SK-N-SH treated with all-trans-retinoic acid at 6 μM for 48 hours (cell line): ENCODE measurements around the gene KIAA0753.

ENCODE experiments used
- ATAC-seq: fragments of 200-7000 bp; cut with Tn5 transposase; 3 replicates; pipeline ENCODE4 v1.9.1; 2020; ENCODE audit warnings: mild to moderate bottlenecking, moderate library complexity
- ARNTL ChIP-seq: fragments of 450-650 bp; formaldehyde crosslinking; IDR thresholded peaks from 2 replicates; pipeline ENCODE4 v1.5.0; 2020; ENCODE audit warnings: low read depth, mild to moderate bottlenecking, moderate library complexity, borderline replicate concordance
- CSDC2 ChIP-seq: fragments of 250-450 bp; sonication (Bioruptor Pico); IDR thresholded peaks from 2 replicates; pipeline ENCODE4 v1.5.0; 2020; ENCODE audit warnings: mild to moderate bottlenecking, moderate library complexity
- ESRRG ChIP-seq: fragments of 250-450 bp; sonication (Bioruptor Pico); IDR thresholded peaks from 2 replicates; pipeline ENCODE4 v1.6.1; 2021; ENCODE audit warnings: mild to moderate bottlenecking
- GLIS3 ChIP-seq: fragments of 250-450 bp; sonication (Bioruptor Pico); IDR thresholded peaks from 2 replicates; pipeline ENCODE4 v1.5.0; 2020; ENCODE audit warnings: mild to moderate bottlenecking, moderate library complexity
- ISL1 ChIP-seq: fragments of 250-450 bp; sonication (Bioruptor Pico); IDR thresholded peaks from 2 replicates; pipeline ENCODE4 v2.1.2; 2022; ENCODE audit warnings: mild to moderate bottlenecking, moderate library complexity
- OSR1 ChIP-seq: fragments of 250-450 bp; sonication (Bioruptor Pico); IDR thresholded peaks from 2 replicates; pipeline ENCODE4 v1.8.0; 2022; ENCODE audit warnings: moderate library complexity, mild to moderate bottlenecking, inconsistent platforms
- PATZ1 ChIP-seq: fragments of 250-450 bp; sonication (Bioruptor Pico); IDR thresholded peaks from 2 replicates; pipeline ENCODE4 v1.8.0; 2020; ENCODE audit warnings: mild to moderate bottlenecking, moderate library complexity, borderline replicate concordance
- POU6F1 ChIP-seq: fragments of 250-450 bp; sonication (Bioruptor Pico); IDR thresholded peaks from 2 replicates; pipeline ENCODE4 v1.8.0; 2021; ENCODE audit warnings: low read depth, mild to moderate bottlenecking, moderate library complexity, borderline replicate concordance
- PPARA ChIP-seq: fragments of 250-450 bp; sonication (Bioruptor Pico); IDR thresholded peaks from 2 replicates; pipeline ENCODE4 v1.5.0; 2020; ENCODE audit warnings: mild to moderate bottlenecking, borderline replicate concordance
- RARB ChIP-seq: fragments of 250-450 bp; sonication (Bioruptor Pico); IDR thresholded peaks from 2 replicates; pipeline ENCODE4 v1.8.0; 2021; ENCODE audit warnings: mild to moderate bottlenecking, moderate library complexity
- SNAI2 ChIP-seq: fragments of 250-450 bp; sonication (Bioruptor Pico); IDR thresholded peaks from 2 replicates; pipeline ENCODE4 v1.5.0; 2020; ENCODE audit warnings: mild to moderate bottlenecking, moderate library complexity
- TCF4 ChIP-seq: fragments of 250-450 bp; sonication (Bioruptor Pico); IDR thresholded peaks from 2 replicates; pipeline ENCODE4 v1.8.0; 2021; ENCODE audit warnings: mild to moderate bottlenecking, moderate library complexity, borderline replicate concordance
- TOX ChIP-seq: fragments of 250-450 bp; sonication (Bioruptor Pico); IDR thresholded peaks from 2 replicates; pipeline ENCODE4 v1.8.0; 2021; ENCODE audit warnings: mild to moderate bottlenecking, moderate library complexity, borderline replicate concordance
- ZC3H10 ChIP-seq: fragments of 250-450 bp; sonication (Bioruptor Pico); IDR thresholded peaks from 2 replicates; pipeline ENCODE4 v1.5.1; 2021; ENCODE audit warnings: mild to moderate bottlenecking, moderate library complexity
- ZFP3 ChIP-seq: fragments of 250-450 bp; sonication (Bioruptor Pico); IDR thresholded peaks from 2 replicates; pipeline ENCODE4 v1.5.0; 2020; ENCODE audit warnings: mild to moderate bottlenecking, moderate library complexity
- ZFP30 ChIP-seq: fragments of 450-650 bp; formaldehyde crosslinking; IDR thresholded peaks from 2 replicates; pipeline ENCODE4 v1.5.0; 2022; ENCODE audit warnings: mild to moderate bottlenecking, moderate library complexity
- ZNF565 ChIP-seq: fragments of 450-650 bp; formaldehyde crosslinking; conservative IDR thresholded peaks from 2 replicates; pipeline ENCODE4 v1.5.0; 2020; ENCODE audit warnings: low read depth, mild to moderate bottlenecking, moderate library complexity
- ZNF70 ChIP-seq: fragments of 450-650 bp; formaldehyde crosslinking; IDR thresholded peaks from 2 replicates; pipeline ENCODE4 v1.5.0; 2020; ENCODE audit warnings: mild to moderate bottlenecking, moderate library complexity
- ZNF8 ChIP-seq: fragments of 450-650 bp; formaldehyde crosslinking; IDR thresholded peaks from 2 replicates; pipeline ENCODE4 v1.5.0; 2020; ENCODE audit warnings: mild to moderate bottlenecking, moderate library complexity
- TF ChIP-seq, protein P1 (sequence below): fragments of 250-450 bp; sonication (Bioruptor Pico); IDR thresholded peaks from 2 replicates; pipeline ENCODE4 v1.5.1; 2021; ENCODE audit warnings: mild to moderate bottlenecking, moderate library complexity
- TF ChIP-seq, protein P2 (sequence below): fragments of 250-450 bp; sonication (Bioruptor Pico); IDR thresholded peaks from 2 replicates; pipeline ENCODE4 v1.5.1; 2020; ENCODE audit warnings: low read depth, mild to moderate bottlenecking, moderate library complexity
- TF ChIP-seq, protein P3 (sequence below): fragments of 250-450 bp; sonication (Bioruptor Pico); IDR thresholded peaks from 2 replicates; pipeline ENCODE4 v1.5.0; 2020; ENCODE audit warnings: mild to moderate bottlenecking, moderate library complexity

The KIAA0753 gene

DNA sequence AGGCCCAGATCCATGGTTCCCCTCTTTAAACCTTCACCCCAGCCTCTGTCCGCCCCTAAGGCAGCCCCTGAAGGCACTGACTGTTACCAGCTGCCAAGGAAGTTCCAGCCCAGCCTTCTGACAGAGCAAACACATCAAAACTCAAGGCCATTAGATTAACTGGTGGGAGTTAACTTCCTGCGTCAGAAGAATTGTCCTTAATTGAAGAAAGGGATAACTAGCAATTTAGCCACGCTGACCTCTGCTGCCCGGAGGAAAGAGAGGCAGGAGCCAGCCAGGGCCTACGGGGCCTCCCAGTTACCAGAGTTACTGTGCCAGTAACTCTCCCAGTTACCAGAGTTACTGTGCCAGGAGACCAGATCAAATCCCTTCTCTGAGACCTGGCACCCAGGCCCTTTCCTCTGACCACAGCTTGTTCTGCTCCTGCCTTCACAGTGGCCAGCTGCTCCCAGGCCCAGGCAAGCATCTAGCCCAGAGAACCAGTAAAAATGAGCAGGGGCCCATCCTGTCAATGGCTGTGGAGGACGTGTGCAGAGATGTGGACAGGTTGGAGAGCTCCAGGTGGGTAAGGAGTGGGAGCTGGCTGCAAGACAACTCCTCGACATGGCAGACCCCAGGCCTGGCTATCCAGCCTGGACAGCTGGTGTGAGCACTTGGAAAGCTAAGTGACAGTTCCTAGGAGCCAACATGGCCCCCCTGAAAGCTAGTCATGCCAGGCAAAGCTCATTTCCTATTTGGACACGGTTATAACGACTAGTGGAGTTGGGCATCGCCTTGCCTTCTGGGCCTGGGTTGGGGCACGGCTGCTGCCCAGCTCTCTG is 81.4 kb downstream of the KIAA0753 start:
- no peak; the same call in 2 of the 3 replicates for ATAC-seq
- TF ChIP-seq OSR1 (CRISPR knock-in tag) (no peak), ZFP3 (CRISPR knock-in tag) (no peak), ISL1 (CRISPR knock-in tag) (no peak), TCF4 (CRISPR knock-in tag) (no peak)
- TF ChIP-seq, protein P1, sequence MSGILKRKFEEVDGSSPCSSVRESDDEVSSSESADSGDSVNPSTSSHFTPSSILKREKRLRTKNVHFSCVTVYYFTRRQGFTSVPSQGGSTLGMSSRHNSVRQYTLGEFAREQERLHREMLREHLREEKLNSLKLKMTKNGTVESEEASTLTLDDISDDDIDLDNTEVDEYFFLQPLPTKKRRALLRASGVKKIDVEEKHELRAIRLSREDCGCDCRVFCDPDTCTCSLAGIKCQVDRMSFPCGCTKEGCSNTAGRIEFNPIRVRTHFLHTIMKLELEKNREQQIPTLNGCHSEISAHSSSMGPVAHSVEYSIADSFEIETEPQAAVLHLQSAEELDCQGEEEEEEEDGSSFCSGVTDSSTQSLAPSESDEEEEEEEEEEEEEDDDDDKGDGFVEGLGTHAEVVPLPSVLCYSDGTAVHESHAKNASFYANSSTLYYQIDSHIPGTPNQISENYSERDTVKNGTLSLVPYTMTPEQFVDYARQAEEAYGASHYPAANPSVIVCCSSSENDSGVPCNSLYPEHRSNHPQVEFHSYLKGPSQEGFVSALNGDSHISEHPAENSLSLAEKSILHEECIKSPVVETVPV (CRISPR knock-in tag): no peak
- TF ChIP-seq, all 23 proteins: peak for 0

- TF ChIP-seq OSR1 (CRISPR knock-in tag): no peak
- no peak for TF ChIP-seq PATZ1
- no peak for TF ChIP-seq GLIS3 (CRISPR knock-in tag)
- TF ChIP-seq POU6F1: no peak
- TF ChIP-seq CSDC2 (CRISPR knock-in tag): no peak
- TF ChIP-seq, protein P2, sequence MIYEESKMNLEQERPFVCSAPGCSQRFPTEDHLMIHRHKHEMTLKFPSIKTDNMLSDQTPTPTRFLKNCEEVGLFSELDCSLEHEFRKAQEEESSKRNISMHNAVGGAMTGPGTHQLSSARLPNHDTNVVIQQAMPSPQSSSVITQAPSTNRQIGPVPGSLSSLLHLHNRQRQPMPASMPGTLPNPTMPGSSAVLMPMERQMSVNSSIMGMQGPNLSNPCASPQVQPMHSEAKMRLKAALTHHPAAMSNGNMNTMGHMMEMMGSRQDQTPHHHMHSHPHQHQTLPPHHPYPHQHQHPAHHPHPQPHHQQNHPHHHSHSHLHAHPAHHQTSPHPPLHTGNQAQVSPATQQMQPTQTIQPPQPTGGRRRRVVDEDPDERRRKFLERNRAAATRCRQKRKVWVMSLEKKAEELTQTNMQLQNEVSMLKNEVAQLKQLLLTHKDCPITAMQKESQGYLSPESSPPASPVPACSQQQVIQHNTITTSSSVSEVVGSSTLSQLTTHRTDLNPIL (CRISPR knock-in tag): no peak
- TF ChIP-seq TOX (CRISPR knock-in tag): no peak
- TF ChIP-seq SNAI2: no peak
- ATAC-seq: no peak
Observed at GRCh38 chr17:6558276-6558675, 82.2 kb downstream of the KIAA0753 start.

DNA sequence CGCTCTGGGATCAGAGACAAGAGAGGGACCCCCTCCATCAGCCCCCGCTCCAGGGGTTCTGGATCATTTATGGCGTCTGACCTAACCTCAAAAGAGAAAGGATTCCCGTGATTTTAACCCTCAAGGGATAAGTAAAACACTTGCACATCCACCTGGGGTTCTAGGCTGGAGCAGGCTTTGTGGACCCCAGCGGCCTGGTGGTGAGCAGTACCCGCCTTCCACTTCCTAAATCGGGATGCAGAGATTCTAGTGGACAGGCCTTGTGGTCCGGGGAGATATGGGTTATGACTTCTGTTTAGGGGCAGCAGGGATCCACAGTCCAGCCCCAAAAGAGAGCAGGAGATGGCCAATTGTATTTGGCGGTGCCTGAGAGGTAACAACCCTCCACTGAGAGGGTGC is 83.5 kb downstream of the KIAA0753 start:
- no peak for ATAC-seq
- TF ChIP-seq ESRRG (CRISPR knock-in tag) (no peak), ZNF565 (CRISPR knock-in tag) (no peak), PATZ1 (no peak), ZNF70 (CRISPR knock-in tag) (no peak), GLIS3 (CRISPR knock-in tag) (no peak), ISL1 (CRISPR knock-in tag) (no peak), PPARA (CRISPR knock-in tag) (no peak), SNAI2 (no peak), OSR1 (CRISPR knock-in tag) (no peak), ZC3H10 (CRISPR knock-in tag) (no peak), RARB (CRISPR knock-in tag) (no peak), TOX (CRISPR knock-in tag) (no peak), ZFP30 (no peak), ARNTL (CRISPR knock-in tag) (no peak), ZNF8 (CRISPR knock-in tag) (no peak), TCF4 (CRISPR knock-in tag) (no peak), CSDC2 (CRISPR knock-in tag) (no peak)
- TF ChIP-seq, protein P3, sequence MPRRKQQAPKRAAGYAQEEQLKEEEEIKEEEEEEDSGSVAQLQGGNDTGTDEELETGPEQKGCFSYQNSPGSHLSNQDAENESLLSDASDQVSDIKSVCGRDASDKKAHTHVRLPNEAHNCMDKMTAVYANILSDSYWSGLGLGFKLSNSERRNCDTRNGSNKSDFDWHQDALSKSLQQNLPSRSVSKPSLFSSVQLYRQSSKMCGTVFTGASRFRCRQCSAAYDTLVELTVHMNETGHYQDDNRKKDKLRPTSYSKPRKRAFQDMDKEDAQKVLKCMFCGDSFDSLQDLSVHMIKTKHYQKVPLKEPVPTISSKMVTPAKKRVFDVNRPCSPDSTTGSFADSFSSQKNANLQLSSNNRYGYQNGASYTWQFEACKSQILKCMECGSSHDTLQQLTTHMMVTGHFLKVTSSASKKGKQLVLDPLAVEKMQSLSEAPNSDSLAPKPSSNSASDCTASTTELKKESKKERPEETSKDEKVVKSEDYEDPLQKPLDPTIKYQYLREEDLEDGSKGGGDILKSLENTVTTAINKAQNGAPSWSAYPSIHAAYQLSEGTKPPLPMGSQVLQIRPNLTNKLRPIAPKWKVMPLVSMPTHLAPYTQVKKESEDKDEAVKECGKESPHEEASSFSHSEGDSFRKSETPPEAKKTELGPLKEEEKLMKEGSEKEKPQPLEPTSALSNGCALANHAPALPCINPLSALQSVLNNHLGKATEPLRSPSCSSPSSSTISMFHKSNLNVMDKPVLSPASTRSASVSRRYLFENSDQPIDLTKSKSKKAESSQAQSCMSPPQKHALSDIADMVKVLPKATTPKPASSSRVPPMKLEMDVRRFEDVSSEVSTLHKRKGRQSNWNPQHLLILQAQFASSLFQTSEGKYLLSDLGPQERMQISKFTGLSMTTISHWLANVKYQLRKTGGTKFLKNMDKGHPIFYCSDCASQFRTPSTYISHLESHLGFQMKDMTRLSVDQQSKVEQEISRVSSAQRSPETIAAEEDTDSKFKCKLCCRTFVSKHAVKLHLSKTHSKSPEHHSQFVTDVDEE (CRISPR knock-in tag): no peak
- TF ChIP-seq, protein P1 (CRISPR knock-in tag): no peak
